Measurements from ENCODE around the gene PSAPL1.

PSAPL1 gene

GRCh38 chr4:7381890-7382633 lies 52.7 kb downstream of the PSAPL1 start:
- no peak for DNase-seq (ENCODE audit: low spot score)

DNA sequence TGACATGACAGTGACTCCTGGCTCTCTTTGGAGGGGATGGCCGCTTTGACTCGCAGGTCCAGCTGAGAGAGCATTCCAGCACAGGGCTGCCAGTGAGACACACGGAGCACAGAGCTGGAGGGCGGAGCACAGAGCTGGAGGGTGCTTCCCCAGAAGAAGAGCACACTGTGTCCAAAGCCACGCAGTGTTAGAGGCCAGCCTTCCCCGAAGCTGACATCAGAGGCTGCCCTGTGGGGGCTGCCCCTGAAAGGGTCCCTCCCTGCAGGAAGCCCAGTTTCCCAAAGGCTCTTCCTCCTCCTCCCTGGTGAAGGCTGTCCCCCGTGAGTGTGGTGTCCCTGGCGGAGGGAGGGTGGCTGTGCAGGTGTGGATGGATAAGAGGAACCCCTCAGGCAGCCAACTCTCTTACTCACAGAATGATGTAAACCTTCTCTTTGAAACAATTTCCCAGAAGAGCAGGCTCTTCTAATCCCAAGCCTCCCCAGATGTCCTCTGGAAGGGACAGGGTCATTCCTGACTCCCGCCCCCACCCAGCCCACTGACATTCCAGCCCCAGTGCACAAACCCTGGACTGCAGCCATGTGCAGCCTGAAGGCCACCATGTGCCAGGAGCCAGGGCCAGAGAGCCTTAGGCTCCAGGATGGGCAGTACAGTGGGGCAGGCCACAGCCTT lies 53.4 kb downstream of the PSAPL1 start:
- DNase-seq (ENCODE audit: low spot score) = no peak

Data from LoVo (cell line).